Astrocyte of the cerebellum (primary cell): ENCODE data around the gene GABRG3.

Experiments
- DNase-seq: peaks from one replicate; pipeline ENCODE4 v3.0.0-alpha.2; 2011; ENCODE audit warnings: low read depth
- H3K4me3 ChIP-seq: 2 replicates; pipeline ENCODE4 v1.5.1; 2011; ENCODE audit warnings: mild to moderate bottlenecking, low read depth, low read length, moderate library complexity
- in situ Hi-C: cut with HindIII; loops from 2 replicates; pipeline ENCODE4 v1.10.0; 2017; ENCODE audit warnings: low sequenced_read_pairs
- TF ChIP-seq, protein P1 (sequence below): IDR thresholded peaks from 2 replicates; pipeline ENCODE4 v1.5.1; 2012; ENCODE audit warnings: low read length, low read depth, moderate library complexity, mild to moderate bottlenecking; ENCODE audit errors: missing control alignments

GABRG3 gene

DNA sequence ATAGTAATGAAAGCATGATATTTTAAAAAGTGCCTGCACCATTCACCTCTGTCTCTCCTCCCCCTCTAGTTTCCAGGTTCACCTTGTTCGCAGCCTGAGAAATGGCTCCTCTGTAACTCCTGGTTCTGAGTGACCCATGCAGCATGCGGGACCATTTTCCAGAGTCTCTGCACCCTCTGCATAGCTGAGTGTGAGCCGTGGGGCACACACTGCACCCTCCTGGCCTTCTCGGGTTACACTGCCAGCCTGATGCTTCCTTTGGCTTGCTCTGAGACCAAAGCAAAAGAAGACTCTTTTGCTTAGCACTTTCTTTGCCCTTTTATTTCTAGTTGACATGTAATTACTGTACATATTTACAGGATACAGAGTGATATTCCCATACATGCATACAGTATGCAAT lies 287.3 kb downstream of the GABRG3 start:
- in situ Hi-C loops = no loop called here
- no peak for DNase-seq
- H3K4me3 ChIP-seq = no peak overlapping the region
- TF ChIP-seq, protein P1, sequence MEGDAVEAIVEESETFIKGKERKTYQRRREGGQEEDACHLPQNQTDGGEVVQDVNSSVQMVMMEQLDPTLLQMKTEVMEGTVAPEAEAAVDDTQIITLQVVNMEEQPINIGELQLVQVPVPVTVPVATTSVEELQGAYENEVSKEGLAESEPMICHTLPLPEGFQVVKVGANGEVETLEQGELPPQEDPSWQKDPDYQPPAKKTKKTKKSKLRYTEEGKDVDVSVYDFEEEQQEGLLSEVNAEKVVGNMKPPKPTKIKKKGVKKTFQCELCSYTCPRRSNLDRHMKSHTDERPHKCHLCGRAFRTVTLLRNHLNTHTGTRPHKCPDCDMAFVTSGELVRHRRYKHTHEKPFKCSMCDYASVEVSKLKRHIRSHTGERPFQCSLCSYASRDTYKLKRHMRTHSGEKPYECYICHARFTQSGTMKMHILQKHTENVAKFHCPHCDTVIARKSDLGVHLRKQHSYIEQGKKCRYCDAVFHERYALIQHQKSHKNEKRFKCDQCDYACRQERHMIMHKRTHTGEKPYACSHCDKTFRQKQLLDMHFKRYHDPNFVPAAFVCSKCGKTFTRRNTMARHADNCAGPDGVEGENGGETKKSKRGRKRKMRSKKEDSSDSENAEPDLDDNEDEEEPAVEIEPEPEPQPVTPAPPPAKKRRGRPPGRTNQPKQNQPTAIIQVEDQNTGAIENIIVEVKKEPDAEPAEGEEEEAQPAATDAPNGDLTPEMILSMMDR = no peak

DNA sequence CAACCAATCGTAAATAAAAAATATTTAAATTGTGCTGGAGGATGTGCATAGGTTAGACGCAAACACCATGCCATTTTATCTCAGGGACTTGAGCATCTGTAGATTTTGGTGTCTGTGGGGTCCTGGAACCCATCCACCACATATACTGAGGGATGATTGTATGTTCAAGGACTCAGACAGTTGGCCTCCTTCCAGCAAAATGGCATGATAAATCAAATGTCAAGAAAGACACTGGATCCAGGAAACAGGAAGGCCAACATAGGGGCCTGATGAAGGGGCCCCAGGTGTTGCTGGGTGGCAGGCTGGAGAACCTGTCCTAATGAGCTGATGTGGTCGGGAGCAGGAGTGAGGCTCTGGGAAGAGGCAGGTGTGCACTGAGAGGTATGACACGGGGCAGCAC lies 289.5 kb downstream of the GABRG3 start:
- DNase-seq = no peak
- no peak overlapping the region for H3K4me3 ChIP-seq
- TF ChIP-seq, protein P1 = no peak
- in situ Hi-C loops = no loop called here

DNA sequence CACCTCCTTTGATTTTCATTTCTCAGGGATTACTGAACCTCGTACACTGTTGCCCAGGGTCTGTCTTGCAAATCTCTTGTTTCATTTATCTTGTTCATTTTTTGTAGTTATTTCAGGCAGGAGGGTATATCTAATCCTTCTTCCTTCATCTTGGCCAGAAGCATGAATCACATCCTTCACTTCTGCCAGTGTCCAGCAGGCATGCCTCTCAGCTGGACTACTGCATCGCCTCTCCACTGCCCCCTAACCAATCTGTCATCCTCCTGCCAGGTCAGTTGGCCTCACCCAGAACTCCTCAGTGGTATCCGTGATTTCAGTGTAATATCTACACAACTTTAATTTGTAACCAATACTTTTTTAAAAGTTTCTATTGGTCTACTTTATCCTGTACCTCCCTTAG lies 297.9 kb downstream of the GABRG3 start:
- TF ChIP-seq, protein P1 = no peak
- no peak overlapping the region for H3K4me3 ChIP-seq
- in situ Hi-C loops = no loop called here
- DNase-seq = no peak

DNA sequence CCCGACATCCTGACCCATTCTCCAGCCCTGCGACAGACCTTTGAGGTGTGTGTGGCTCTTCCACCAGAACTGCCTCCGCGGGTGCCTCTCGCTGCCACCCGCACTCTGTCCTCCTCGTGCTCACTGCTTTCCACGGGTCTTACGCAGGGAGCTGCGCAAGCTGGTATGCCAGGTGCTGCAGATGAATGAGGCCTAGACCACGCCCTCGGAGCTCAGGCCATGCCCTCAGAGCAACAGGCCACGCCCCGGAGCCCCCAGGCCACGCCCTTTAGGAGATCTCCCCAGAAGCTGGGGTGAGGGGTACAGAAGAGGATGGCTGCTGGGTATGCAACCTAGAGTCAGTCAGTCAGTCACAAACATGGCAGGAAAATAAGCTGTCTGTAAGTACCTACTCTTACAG lies 300.3 kb downstream of the GABRG3 start:
- DNase-seq = no peak
- H3K4me3 ChIP-seq = no peak overlapping the region
- TF ChIP-seq, protein P1 = no peak
- in situ Hi-C loops = no loop called here

DNA sequence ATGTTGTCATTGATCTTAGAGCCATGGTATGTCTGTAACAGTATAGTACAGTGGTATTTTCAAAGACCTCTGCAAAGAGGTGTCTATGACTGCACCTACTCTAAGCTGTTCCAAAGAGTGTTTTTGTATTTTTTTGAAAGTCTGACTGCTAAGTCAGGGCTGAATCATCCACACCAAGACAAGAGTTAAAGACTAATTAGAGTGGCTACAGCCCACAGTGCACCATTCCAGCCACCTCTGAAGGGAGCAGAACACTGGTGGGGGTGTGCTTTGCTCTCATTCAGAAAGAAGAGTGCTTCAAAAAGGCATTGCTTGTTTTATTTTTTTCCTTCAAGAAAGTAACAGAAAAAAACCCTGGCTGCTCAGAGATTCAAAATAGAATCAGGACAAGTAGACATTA lies 301.4 kb downstream of the GABRG3 start:
- in situ Hi-C loops = no loop called here
- TF ChIP-seq, protein P1 = no peak
- no peak for DNase-seq
- H3K4me3 ChIP-seq = no peak overlapping the region

DNA sequence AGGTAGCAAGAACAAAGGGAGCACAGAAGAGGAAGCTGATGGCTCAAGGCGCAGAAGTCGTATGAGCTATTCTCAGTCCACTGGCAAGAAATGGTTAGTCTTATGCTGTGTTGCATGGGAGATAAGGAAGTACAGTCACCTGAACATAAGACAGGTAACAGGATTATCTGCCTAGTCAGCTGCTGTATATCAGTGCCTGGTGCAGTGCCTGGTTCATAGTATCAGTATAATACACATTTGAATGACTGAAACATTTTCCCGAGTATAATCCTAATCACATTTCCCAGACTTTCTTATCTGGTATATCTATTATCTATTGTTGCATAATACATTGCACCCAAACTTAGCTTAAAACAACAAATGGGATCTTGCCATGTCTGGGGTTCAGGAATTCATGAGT lies 302.5 kb downstream of the GABRG3 start:
- in situ Hi-C loops = no loop called here
- H3K4me3 ChIP-seq = no peak overlapping the region
- TF ChIP-seq, protein P1 = no peak
- no peak for DNase-seq

DNA sequence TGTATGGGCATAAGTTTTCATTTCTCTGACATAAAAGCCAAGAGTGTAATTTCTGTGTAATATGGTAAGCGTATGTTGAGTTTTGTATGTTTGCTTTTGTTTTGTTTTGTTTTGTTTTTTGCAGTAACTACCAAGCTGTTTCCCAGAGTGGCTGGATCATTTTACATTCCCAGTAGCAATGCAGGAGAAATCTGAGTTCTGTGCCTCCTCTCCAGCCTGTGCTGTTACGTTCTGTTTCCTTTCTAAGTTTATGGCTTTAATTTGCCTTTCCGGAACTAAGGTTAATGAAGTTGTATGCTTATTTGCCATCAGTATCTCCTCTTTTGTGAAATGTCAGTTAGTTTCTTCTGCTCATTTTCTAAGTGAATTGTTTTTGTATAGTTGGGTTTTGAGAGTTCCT lies 307.8 kb downstream of the GABRG3 start:
- in situ Hi-C loops = no loop called here
- no peak overlapping the region for H3K4me3 ChIP-seq
- no peak for DNase-seq
- TF ChIP-seq, protein P1 = no peak
